Activated T-helper 1 cell treated with anti-CD3 and anti-CD28 coated beads, Interleukin-12 subunit alpha, Interleukin-12 subunit beta, Interleukin-2, Interleukin-4 antibody, amounts not matched to agents 30 ng/mL and 10 ng/mL and 1 ng/mL, durations not matched to agents 14 hours and 24 hours and 36 hours (primary cell): ENCODE data around the gene SLC25A27. TPM values are rescaled to one million over a fixed set of nuclear protein-coding genes. Genes with fewer than 3 reads are reported as not detected.

Experiments
- DNase-seq: peaks from one replicate; pipeline ENCODE4 v3.0.0; 2021; ENCODE audit warnings: low spot score
- H3K27ac Mint-ChIP-seq: one replicate; pipeline ENCODE4 v1.8.0; 2021; ENCODE audit warnings: mild to moderate bottlenecking, mixed read lengths
- H3K27me3 Mint-ChIP-seq: one replicate; pipeline ENCODE4 v1.8.0; 2022; ENCODE audit warnings: mild to moderate bottlenecking, moderate library complexity, mixed read lengths; ENCODE audit not compliant: insufficient read depth
- H3K36me3 Mint-ChIP-seq: one replicate; pipeline ENCODE4 v1.8.0; 2021; ENCODE audit warnings: low read depth, mixed read lengths
- H3K4me1 Mint-ChIP-seq: one replicate; pipeline ENCODE4 v1.8.0; 2021; ENCODE audit warnings: low read depth, mixed read lengths
- H3K4me3 Mint-ChIP-seq: one replicate; pipeline ENCODE4 v1.8.0; 2021; ENCODE audit warnings: mild to moderate bottlenecking, moderate library complexity, mixed read lengths
- H3K9me3 Mint-ChIP-seq: one replicate; pipeline ENCODE4 v1.8.0; 2021; ENCODE audit warnings: mixed read lengths
- intact Hi-C: fragments of 100-400 bp; cut with micrococcal nuclease; formaldehyde crosslinking; loops from one replicate; pipeline ENCODE4 v1.15.1; 2024
- total RNA-seq: library from RNA; stranded (reverse); gene quantifications from 2 replicates; pipeline ENCODE4 v1.2.3, GENCODE V29; 2022

SLC25A27 gene
- total RNA-seq, 1 donor from 2014 or later: not detected

DNA sequence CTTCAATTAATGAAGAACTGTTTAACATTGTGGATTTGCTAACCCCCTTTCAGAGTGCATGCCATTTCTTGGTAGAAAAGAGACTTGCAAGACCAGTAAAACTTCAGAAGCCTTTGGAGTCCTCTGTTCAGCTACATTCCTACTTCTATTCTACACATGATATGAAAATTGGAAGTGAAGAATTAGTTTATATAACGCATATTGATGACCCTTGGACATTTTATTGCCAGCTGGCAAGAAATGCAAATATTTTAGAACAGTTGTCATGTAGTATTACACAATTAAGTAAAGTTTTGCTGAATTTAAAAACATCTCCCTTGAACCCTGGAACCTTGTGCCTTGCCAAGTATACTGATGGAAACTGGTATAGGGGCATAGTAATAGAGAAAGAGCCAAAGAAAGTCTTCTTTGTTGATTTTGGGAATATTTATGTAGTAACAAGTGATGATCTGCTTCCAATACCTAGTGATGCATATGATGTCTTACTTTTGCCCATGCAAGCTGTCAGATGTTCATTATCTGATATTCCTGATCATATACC, 38.2 kb downstream of the SLC25A27 start:
- peaks cover 11% of the 10 kb centered on the region for H3K27me3 Mint-ChIP-seq
- H3K4me1 Mint-ChIP-seq: no peaks in the 10 kb centered on the region
- no peaks in the 10 kb centered on the region for H3K9me3 Mint-ChIP-seq
- H3K36me3 Mint-ChIP-seq: no peaks in the 10 kb centered on the region
- no peak for DNase-seq
- no peak overlapping the region for H3K4me3 Mint-ChIP-seq
- intact Hi-C loops: no loop called here
- no peak overlapping the region for H3K27ac Mint-ChIP-seq

DNA sequence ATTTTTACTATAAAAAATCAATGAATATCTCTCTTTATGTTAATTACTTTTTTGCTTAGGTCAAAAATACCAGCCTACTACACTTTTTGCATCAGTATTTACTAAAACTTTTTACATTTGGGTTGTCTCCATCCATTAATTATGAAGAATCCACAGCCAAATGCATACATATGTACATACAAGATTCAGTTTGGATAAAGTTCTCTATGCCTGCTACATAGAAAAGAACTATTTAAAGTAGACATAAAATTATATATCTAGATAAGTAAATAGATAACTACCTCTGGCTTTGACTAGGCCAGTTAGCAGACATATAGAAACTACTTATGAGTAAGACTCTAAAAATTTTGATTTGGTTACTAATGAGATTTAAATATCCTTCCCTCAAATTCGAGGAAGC, 47.2 kb downstream of the SLC25A27 start:
- no peak for DNase-seq
- Mint-ChIP-seq H3K9me3 (no peaks in the 10 kb centered on the region), H3K4me3 (no peak overlapping the region), H3K27ac (no peak overlapping the region), H3K4me1 (no peaks in the 10 kb centered on the region), H3K36me3 (no peaks in the 10 kb centered on the region), H3K27me3 (peaks cover 21% of the 10 kb centered on the region)
- intact Hi-C loops: no loop called here

DNA sequence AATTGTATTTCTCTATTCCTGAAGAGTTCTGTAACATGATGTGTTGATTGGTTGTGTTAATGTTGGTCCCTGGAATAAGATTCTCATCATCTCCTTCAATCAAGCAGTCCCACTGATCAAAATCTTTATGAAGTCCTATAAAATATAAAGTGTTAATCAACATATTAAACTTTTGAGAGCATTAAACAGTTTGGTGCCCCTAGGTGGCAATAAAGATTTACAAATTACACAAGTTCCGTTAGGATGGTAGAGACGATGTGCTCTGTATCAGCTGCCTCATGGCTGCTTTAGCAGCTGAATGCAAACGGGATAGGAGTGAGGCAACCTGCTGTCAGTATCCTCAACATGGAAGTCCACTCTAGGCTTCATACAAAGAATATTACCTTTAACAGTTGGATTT, 51.8 kb downstream of the SLC25A27 start:
- Mint-ChIP-seq H3K4me1 (no peaks in the 10 kb centered on the region), H3K36me3 (no peaks in the 10 kb centered on the region), H3K9me3 (no peaks in the 10 kb centered on the region), H3K27ac (no peak overlapping the region), H3K4me3 (no peak overlapping the region), H3K27me3 (peaks cover 17% of the 10 kb centered on the region)
- intact Hi-C loops: no loop called here
- no peak for DNase-seq

DNA sequence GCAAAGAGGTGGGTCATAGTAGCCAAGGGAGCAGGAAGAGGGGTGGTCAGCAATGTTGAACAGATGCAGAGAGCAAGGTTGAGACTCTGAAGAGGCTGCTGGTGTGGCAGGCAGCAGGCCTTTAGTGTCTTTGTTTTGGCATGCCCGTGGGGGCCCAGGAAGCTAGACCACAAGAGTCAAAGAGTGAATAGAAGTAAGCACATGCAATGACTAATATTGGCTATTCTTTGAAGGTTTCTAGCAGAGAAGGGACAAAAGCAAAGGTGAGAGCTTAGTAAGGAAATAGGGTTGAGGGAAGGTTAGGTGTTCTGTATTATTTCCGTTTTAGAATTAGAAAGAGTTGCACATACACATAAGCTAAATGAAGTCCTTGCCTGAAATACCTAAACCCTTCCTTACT, 53.7 kb downstream of the SLC25A27 start:
- H3K27me3 Mint-ChIP-seq: peaks cover 17% of the 10 kb centered on the region
- H3K4me3 Mint-ChIP-seq: no peak overlapping the region
- H3K36me3 Mint-ChIP-seq: no peaks in the 10 kb centered on the region
- no peaks in the 10 kb centered on the region for H3K4me1 Mint-ChIP-seq
- intact Hi-C loops: no loop called here
- DNase-seq: no peak
- H3K27ac Mint-ChIP-seq: no peak overlapping the region
- H3K9me3 Mint-ChIP-seq: no peaks in the 10 kb centered on the region

DNA sequence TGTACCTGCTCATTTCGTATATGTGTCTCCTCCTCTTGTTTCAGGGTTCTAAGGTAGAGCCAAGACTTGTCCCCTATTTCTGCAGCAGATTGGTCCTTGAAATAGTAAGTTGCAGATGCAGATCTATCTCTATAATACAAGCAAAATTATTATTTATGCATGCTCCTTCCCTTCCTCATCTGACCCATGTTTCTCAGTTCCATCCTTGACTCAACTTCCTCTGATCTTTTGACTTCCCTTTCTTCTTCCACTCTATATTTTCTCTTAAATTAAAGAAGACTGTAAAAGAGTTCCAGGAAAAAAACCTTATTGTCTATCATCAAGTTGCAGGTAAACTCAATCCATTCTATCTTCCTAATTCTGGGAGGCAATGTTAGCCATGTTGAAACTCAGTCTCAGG, 58.7 kb downstream of the SLC25A27 start:
- intact Hi-C loops: no loop called here
- Mint-ChIP-seq H3K9me3 (no peaks in the 10 kb centered on the region), H3K4me3 (no peak overlapping the region), H3K36me3 (no peaks in the 10 kb centered on the region), H3K27ac (no peak overlapping the region), H3K27me3 (peaks cover 5% of the 10 kb centered on the region), H3K4me1 (no peaks in the 10 kb centered on the region)
- no peak for DNase-seq

DNA sequence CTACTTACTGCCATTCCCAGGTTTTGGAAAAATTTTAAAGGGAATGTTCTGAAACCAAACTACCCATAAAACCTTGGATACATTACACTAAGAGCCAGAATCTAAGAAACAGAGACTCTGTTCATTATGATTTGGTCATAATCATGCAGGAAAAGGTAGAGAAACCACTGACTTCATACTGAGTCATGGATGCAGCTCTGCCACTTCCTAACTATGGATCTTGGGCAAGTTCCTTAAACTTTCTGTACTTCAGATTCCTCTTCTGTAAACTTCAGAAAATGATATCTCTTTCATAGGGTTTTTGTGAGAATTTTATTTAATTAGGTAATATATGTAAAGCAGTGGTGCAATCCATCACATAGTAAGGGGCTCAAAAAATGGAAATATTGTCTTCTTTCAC, 62.4 kb downstream of the SLC25A27 start:
- Mint-ChIP-seq H3K4me3 (no peak overlapping the region), H3K27ac (no peak overlapping the region), H3K4me1 (no peaks in the 10 kb centered on the region), H3K36me3 (no peaks in the 10 kb centered on the region), H3K9me3 (no peaks in the 10 kb centered on the region), H3K27me3 (peaks cover 6% of the 10 kb centered on the region)
- DNase-seq: no peak
- intact Hi-C loops: no loop called here

DNA sequence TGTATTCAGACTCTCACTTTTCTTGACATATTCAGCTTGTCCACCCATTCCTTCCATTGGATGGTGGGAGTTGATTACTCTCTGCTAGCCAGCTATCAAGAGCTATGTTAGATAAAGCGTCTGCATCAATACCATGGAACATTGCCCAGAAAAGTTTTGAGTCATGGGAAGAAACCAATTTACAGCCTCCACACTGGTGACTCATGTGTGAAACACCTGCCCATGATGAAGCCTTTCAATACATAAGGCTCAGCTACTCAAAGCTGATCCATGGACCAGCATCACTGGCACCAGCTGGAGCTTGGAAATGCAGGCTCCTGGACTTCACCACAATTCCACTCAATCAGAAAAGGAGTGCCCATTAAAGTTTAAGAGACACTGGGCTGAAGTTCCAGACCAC, 66.3 kb downstream of the SLC25A27 start:
- no peak overlapping the region for H3K4me3 Mint-ChIP-seq
- peaks cover 2% of the 10 kb centered on the region for H3K27me3 Mint-ChIP-seq
- intact Hi-C loops: no loop called here
- H3K36me3 Mint-ChIP-seq: no peaks in the 10 kb centered on the region
- no peaks in the 10 kb centered on the region for H3K9me3 Mint-ChIP-seq
- H3K4me1 Mint-ChIP-seq: no peaks in the 10 kb centered on the region
- H3K27ac Mint-ChIP-seq: no peak overlapping the region
- DNase-seq: no peak

DNA sequence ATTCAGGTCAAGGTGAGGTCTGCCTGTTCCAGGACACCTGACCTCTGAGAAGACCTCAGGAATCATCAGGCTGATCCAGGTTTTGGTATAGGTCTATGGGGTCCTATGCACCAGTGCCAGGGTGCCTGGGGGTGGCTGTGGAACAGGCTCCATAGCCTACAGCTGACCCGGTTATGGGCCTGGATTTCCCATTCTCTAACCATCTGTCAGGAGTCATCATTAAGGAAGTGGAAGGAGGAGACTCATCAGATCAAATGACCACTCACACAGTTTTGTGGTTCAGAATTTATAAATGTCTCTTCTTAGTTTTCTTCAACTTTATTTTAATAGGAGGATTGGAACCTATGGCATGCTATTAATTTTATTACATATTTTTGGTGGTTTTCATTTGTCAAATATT, 67.6 kb downstream of the SLC25A27 start:
- no peak for DNase-seq
- Mint-ChIP-seq H3K27ac (no peak overlapping the region), H3K36me3 (no peaks in the 10 kb centered on the region), H3K9me3 (no peaks in the 10 kb centered on the region), H3K4me3 (no peak overlapping the region), H3K4me1 (no peaks in the 10 kb centered on the region), H3K27me3 (peaks cover 6% of the 10 kb centered on the region)
- intact Hi-C loops: no loop called here

Other genes starting within 250 kb of the SLC25A27 start
- 0.44 and 0.59 TPM in 2 replicates for gene RCAN2, start 161.5 kb upstream of the SLC25A27 start, total RNA-seq
- not detected in 2 replicates for gene CYP39A1, start 157 bp upstream of the SLC25A27 start, total RNA-seq
- not detected in 2 replicates for gene TDRD6, start 34.9 kb downstream of the SLC25A27 start, total RNA-seq
- not detected in 2 replicates for gene PLA2G7, start 82.4 kb downstream of the SLC25A27 start, total RNA-seq
- not detected in 2 replicates for gene ANKRD66, start 94.0 kb downstream of the SLC25A27 start, total RNA-seq
- gene MEP1A, start 140.4 kb downstream of the SLC25A27 start, total RNA-seq: not detected in 2 replicates